Neutrophil (primary cell): Measurements from ENCODE around the gene SLC1A7.

ENCODE experiments used
- H3K27ac ChIP-seq: fragments of 200-600 bp; sonication (generic); 2 replicates; pipeline ENCODE4 v1.5.1; 2016; ENCODE audit warnings: mild to moderate bottlenecking, moderate library complexity
- H3K27me3 ChIP-seq: fragments of 200-600 bp; sonication (generic); 2 replicates; pipeline ENCODE4 v1.6.0; 2016; ENCODE audit warnings: mild to moderate bottlenecking
- H3K36me3 ChIP-seq: fragments of 200-600 bp; sonication (generic); 2 replicates; pipeline ENCODE4 v1.5.1; 2017
- H3K4me1 ChIP-seq, 2 experiments: fragments of 200-600 bp in 1 of 2; sonication (generic) in 1 of 2; 1 replicate in 1 of 2; 2 replicates in 1 of 2; pipeline versions ENCODE4 v1.5.1 to v1.6.1; 2013 to 2016; ENCODE audit warnings: low read depth in 1 of 2, low read length in 1 of 2, mild to moderate bottlenecking in 1 of 2, moderate library complexity in 1 of 2; ENCODE audit not compliant: control insufficient read depth in 1 of 2, insufficient read depth in 1 of 2
- H3K4me3 ChIP-seq, 2 experiments: fragments of 200-600 bp in 1 of 2; sonication (generic) in 1 of 2; 1 replicate in 1 of 2; 2 replicates in 1 of 2; pipeline ENCODE4 v1.5.1; 2013 to 2016; ENCODE audit warnings: low read depth in 1 of 2, low read length in 1 of 2, mild to moderate bottlenecking in 1 of 2, moderate library complexity in 1 of 2
- H3K9me3 ChIP-seq: fragments of 200-600 bp; sonication (generic); 2 replicates; pipeline ENCODE4 v1.5.1; 2016
- CTCF ChIP-seq: fragments of 200-600 bp; sonication (generic); IDR thresholded peaks from 2 replicates; pipeline ENCODE4 v1.5.1; 2016; ENCODE audit warnings: antibody characterized with exemption

The SLC1A7 gene

GRCh38 chr1:53142226-53142853 is at the start of gene SLC1A7:
SLC1A7 (minus strand) TSS chr1:53142638; CDS start chr1:53142449, 189 bp downstream.
- no peak within 1 kb of the TSS for H3K4me3 ChIP-seq
- H3K36me3 ChIP-seq = no peaks in the 10 kb centered on the region
- no peaks in the 10 kb centered on the region for H3K9me3 ChIP-seq
- H3K4me1 ChIP-seq = no peaks in the 10 kb centered on the region
- no peak for TF ChIP-seq CTCF
- no peaks in the 10 kb centered on the region for H3K27me3 ChIP-seq
- no peak within 1 kb of the TSS for H3K27ac ChIP-seq

- Histone ChIP-seq H3K4me3 (no peak overlapping the region), H3K27me3 (no peaks in the 10 kb centered on the region), H3K27ac (no peak overlapping the region), H3K36me3 (no peaks in the 10 kb centered on the region), H3K4me1 (no peaks in the 10 kb centered on the region), H3K9me3 (no peaks in the 10 kb centered on the region)
- TF ChIP-seq CTCF = no peak
These were observed 47.8 kb upstream of the SLC1A7 start for GRCh38 chr1:53190210-53190611.

- Histone ChIP-seq H3K36me3 (no peaks in the 10 kb centered on the region), H3K4me1 (no peaks in the 10 kb centered on the region), H3K9me3 (no peaks in the 10 kb centered on the region), H3K4me3 (no peak overlapping the region), H3K27me3 (no peaks in the 10 kb centered on the region), H3K27ac (no peak overlapping the region)
- TF ChIP-seq CTCF = no peak
These were observed 46.6 kb upstream of the SLC1A7 start for GRCh38 chr1:53189061-53189460.

GRCh38 chr1:53188099-53188498 is 45.7 kb upstream of the SLC1A7 start:
- no peak for TF ChIP-seq CTCF

GRCh38 chr1:53187401-53187800 is 45.0 kb upstream of the SLC1A7 start:
- Histone ChIP-seq H3K36me3 (no peaks in the 10 kb centered on the region), H3K4me1 (no peaks in the 10 kb centered on the region), H3K9me3 (no peaks in the 10 kb centered on the region), H3K27ac (no peak overlapping the region), H3K27me3 (no peaks in the 10 kb centered on the region), H3K4me3 (no peak overlapping the region)
- TF ChIP-seq CTCF = no peak

More at GRCh38 chr1:53188099-53188498, 45.7 kb upstream of the SLC1A7 start:
- H3K27ac ChIP-seq = no peak overlapping the region
- H3K27me3 ChIP-seq = no peaks in the 10 kb centered on the region
- H3K36me3 ChIP-seq = no peaks in the 10 kb centered on the region
- H3K4me1 ChIP-seq = no peaks in the 10 kb centered on the region
- H3K9me3 ChIP-seq = no peaks in the 10 kb centered on the region
- H3K4me3 ChIP-seq = no peak overlapping the region
